ENCODE results near the gene ITPKB.

DNA sequence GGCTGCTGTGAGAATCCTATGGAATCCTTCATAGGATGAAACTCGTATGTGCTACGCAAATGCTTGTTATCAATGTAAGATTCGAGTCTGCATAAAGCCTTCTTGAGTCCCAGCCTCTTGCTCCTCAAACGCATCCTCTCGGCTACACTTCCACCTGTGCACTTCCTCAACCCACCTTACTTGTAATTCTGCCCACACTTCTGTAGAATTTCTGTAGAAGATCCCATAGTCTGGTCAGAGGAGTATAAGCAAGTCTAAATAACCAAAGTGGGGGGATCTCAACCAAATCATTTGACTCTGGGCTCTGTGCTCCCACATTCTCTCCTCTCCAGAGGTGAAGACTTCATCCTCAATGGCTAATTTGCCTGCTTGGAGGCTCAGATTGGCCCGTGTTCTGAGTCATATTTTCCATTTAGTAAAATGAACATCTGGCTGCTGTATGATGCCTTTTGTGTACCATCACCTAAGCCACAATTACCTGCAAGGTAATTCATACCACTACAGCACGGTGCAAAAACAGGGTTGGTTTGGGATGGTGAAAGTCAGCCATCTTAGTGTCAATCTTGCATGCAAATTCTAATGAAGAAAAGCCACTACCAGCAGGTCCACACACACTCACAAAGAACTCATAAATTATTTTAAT is 63.2 kb downstream of the ITPKB start:
- TF ChIP-seq, protein P1, sequence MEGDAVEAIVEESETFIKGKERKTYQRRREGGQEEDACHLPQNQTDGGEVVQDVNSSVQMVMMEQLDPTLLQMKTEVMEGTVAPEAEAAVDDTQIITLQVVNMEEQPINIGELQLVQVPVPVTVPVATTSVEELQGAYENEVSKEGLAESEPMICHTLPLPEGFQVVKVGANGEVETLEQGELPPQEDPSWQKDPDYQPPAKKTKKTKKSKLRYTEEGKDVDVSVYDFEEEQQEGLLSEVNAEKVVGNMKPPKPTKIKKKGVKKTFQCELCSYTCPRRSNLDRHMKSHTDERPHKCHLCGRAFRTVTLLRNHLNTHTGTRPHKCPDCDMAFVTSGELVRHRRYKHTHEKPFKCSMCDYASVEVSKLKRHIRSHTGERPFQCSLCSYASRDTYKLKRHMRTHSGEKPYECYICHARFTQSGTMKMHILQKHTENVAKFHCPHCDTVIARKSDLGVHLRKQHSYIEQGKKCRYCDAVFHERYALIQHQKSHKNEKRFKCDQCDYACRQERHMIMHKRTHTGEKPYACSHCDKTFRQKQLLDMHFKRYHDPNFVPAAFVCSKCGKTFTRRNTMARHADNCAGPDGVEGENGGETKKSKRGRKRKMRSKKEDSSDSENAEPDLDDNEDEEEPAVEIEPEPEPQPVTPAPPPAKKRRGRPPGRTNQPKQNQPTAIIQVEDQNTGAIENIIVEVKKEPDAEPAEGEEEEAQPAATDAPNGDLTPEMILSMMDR (IDR thresholded peaks at IDR 0.05; ENCODE audit: low read length) = no peak
- TF ChIP-seq EZH2 (optimal IDR thresholded peaks at IDR 0.05; ENCODE audit: low read depth, low read length) (no peak), EZH2phosphoT487 (IDR thresholded peaks at IDR 0.05; ENCODE audit: low read length) (no peak)

All from MM.1S (cell line).